ENCODE results near the gene DENND10.
"Not testable (repeated sequence)": the region's sequence is repeated elsewhere in the genome, so short reads cannot be mapped to it uniquely, and the experiment has no call there.

The DENND10 gene

GRCh38 chr10:119132521-119133345, 28.8 kb downstream of the DENND10 start:
- peak; percentile 29 for DNase-seq (ENCODE audit: low spot score)

GRCh38 chr10:119133949-119134348, 30.0 kb downstream of the DENND10 start:
- no peak for DNase-seq (ENCODE audit: low spot score)

- peak; percentile 33 for DNase-seq (ENCODE audit: low spot score)
These were observed 31.6 kb downstream of the DENND10 start for GRCh38 chr10:119135513-119135881.

GRCh38 chr10:119136084-119136483, 32.2 kb downstream of the DENND10 start:
- no peak for DNase-seq (ENCODE audit: low spot score)

- not testable (repeated sequence) for DNase-seq (ENCODE audit: low spot score)
These were observed 34.0 kb downstream of the DENND10 start for GRCh38 chr10:119137878-119138277.

GRCh38 chr10:119138346-119139306, 34.7 kb downstream of the DENND10 start:
- no peak for DNase-seq (ENCODE audit: low spot score)

GRCh38 chr10:119139464-119140067, 35.7 kb downstream of the DENND10 start:
- no peak for DNase-seq (ENCODE audit: low spot score)

- DNase-seq (ENCODE audit: low spot score): no peak
These were observed 36.8 kb downstream of the DENND10 start for GRCh38 chr10:119140603-119141245.

GRCh38 chr10:119143657-119144056, 39.7 kb downstream of the DENND10 start:
- no peak for DNase-seq (ENCODE audit: low spot score)

GRCh38 chr10:119149157-119149556, 45.2 kb downstream of the DENND10 start:
- DNase-seq (ENCODE audit: low spot score): no peak

GRCh38 chr10:119149729-119150128, 45.8 kb downstream of the DENND10 start:
- no peak for DNase-seq (ENCODE audit: low spot score)

- DNase-seq (ENCODE audit: low spot score): not testable (repeated sequence)
These were observed 47.7 kb downstream of the DENND10 start for GRCh38 chr10:119151601-119152000.

- no peak for DNase-seq (ENCODE audit: low spot score)
These were observed 49.1 kb downstream of the DENND10 start for GRCh38 chr10:119153041-119153440.

GRCh38 chr10:119153661-119154060, 49.7 kb downstream of the DENND10 start:
- DNase-seq (ENCODE audit: low spot score): no peak

- DNase-seq (ENCODE audit: low spot score): no peak
These were observed 55.4 kb downstream of the DENND10 start for GRCh38 chr10:119159332-119159731.

GRCh38 chr10:119161680-119162451, 58.0 kb downstream of the DENND10 start:
- DNase-seq (ENCODE audit: low spot score): no peak

- no peak for DNase-seq (ENCODE audit: low spot score)
These were observed 58.7 kb downstream of the DENND10 start for GRCh38 chr10:119162452-119163092.

- DNase-seq (ENCODE audit: low spot score): peak; percentile 65
These were observed 61.5 kb downstream of the DENND10 start, which contains the start of gene SFXN4 for GRCh38 chr10:119165171-119166117. SFXN4 (minus strand) TSS chr10:119165714; CDS start chr10:119165647, 67 bp downstream.

GRCh38 chr10:119166118-119166500, 62.2 kb downstream of the DENND10 start:
- DNase-seq (ENCODE audit: low spot score): no peak
